HepG2 (cell line): Measurements from ENCODE around the gene DDX50. TPM values are rescaled to one million over a fixed set of nuclear protein-coding genes. Genes with fewer than 3 reads are reported as not detected.
A peak's percentile ranks its signal among the peaks of the same experiment; 100 is the strongest.

Experiments used
- BRD4 ChIP-seq: sonication (generic); formaldehyde crosslinking; IDR thresholded peaks from 2 replicates; pipeline ENCODE4 v1.4.0; 2020; ENCODE audit warnings: missing genetic modification reagents
- CEBPG ChIP-seq: IDR thresholded peaks from 2 replicates; pipeline ENCODE4 v1.6.1; 2016
- ELF1 ChIP-seq: sonication (generic); formaldehyde crosslinking; IDR thresholded peaks from 2 replicates; pipeline ENCODE4 v1.4.0; 2020; ENCODE audit warnings: missing genetic modification reagents
- FOSL1 ChIP-seq: sonication (generic); formaldehyde crosslinking; IDR thresholded peaks from 2 replicates; pipeline ENCODE4 v1.9.0; 2021; ENCODE audit warnings: missing genetic modification reagents, borderline replicate concordance
- GLI4 ChIP-seq: sonication (generic); formaldehyde crosslinking; IDR thresholded peaks from 2 replicates; pipeline ENCODE4 v1.5.1; 2020; ENCODE audit warnings: missing genetic modification reagents, mild to moderate bottlenecking, moderate library complexity, borderline replicate concordance
- ISL2 ChIP-seq: sonication (generic); formaldehyde crosslinking; IDR thresholded peaks from 2 replicates; pipeline ENCODE4 v1.5.0; 2020; ENCODE audit warnings: missing genetic modification reagents
- KAT7 ChIP-seq: IDR thresholded peaks from 2 replicates; pipeline ENCODE4 v1.6.1; 2018; ENCODE audit warnings: borderline replicate concordance, missing compliant biosample characterization
- MEF2D ChIP-seq: sonication (generic); formaldehyde crosslinking; IDR thresholded peaks from 2 replicates; pipeline ENCODE4 v1.5.1; 2020; ENCODE audit warnings: mild to moderate bottlenecking, missing genetic modification reagents
- NFYC ChIP-seq: IDR thresholded peaks from 2 replicates; pipeline ENCODE4 v1.6.1; 2016; ENCODE audit warnings: missing genetic modification reagents, missing compliant biosample characterization
- PHF20 ChIP-seq: sonication (generic); formaldehyde crosslinking; IDR thresholded peaks from 2 replicates; pipeline ENCODE4 v1.5.0; 2020; ENCODE audit warnings: mild to moderate bottlenecking, missing genetic modification reagents
- PTBP1 ChIP-seq: fragments of 200-400 bp; formaldehyde crosslinking; IDR thresholded peaks from 2 replicates; pipeline ENCODE4 v1.6.1; 2018; ENCODE audit warnings: low read length, low read depth; ENCODE audit not compliant: poor library complexity, severe bottlenecking
- SP4 ChIP-seq: sonication (generic); formaldehyde crosslinking; IDR thresholded peaks from 2 replicates; pipeline ENCODE4 v1.8.1; 2023; ENCODE audit warnings: mild to moderate bottlenecking, missing genetic modification reagents
- TRIM24 ChIP-seq: sonication (generic); formaldehyde crosslinking; IDR thresholded peaks from 2 replicates; pipeline ENCODE4 v1.8.0; 2022; ENCODE audit warnings: mild to moderate bottlenecking, missing genetic modification reagents
- TSC22D2 ChIP-seq: sonication (generic); formaldehyde crosslinking; IDR thresholded peaks from 2 replicates; pipeline ENCODE4 v1.5.1; 2020; ENCODE audit warnings: missing genetic modification reagents, mild to moderate bottlenecking, borderline replicate concordance
- ZKSCAN1 ChIP-seq: fragments of 150-350 bp; IDR thresholded peaks from 2 replicates; pipeline ENCODE4 v1.6.1; 2014; ENCODE audit warnings: low read length
- ZNF260 ChIP-seq: sonication (generic); formaldehyde crosslinking; IDR thresholded peaks from 2 replicates; pipeline ENCODE4 v1.4.0; 2020; ENCODE audit warnings: missing genetic modification reagents, low read depth, mild to moderate bottlenecking, borderline replicate concordance
- ZNF567 ChIP-seq: sonication (generic); formaldehyde crosslinking; IDR thresholded peaks from 2 replicates; pipeline ENCODE4 v1.8.1; 2023; ENCODE audit warnings: mild to moderate bottlenecking, missing genetic modification reagents, borderline replicate concordance
- ZNF572 ChIP-seq: sonication (generic); formaldehyde crosslinking; IDR thresholded peaks from 2 replicates; pipeline ENCODE4 v1.5.1; 2020; ENCODE audit warnings: mild to moderate bottlenecking, missing genetic modification reagents
- ZNF674 ChIP-seq: sonication (generic); formaldehyde crosslinking; IDR thresholded peaks from 2 replicates; pipeline ENCODE4 v1.5.0; 2020; ENCODE audit warnings: low read depth, mild to moderate bottlenecking, missing genetic modification reagents
- ZNF709 ChIP-seq: sonication (generic); formaldehyde crosslinking; IDR thresholded peaks from 2 replicates; pipeline ENCODE4 v1.5.0; 2020; ENCODE audit warnings: mild to moderate bottlenecking, missing genetic modification reagents
- ZNF766 ChIP-seq: sonication (generic); formaldehyde crosslinking; IDR thresholded peaks from 2 replicates; pipeline ENCODE4 v1.5.0; 2020; ENCODE audit warnings: missing genetic modification reagents, borderline replicate concordance
- ZNF768 ChIP-seq: sonication (generic); formaldehyde crosslinking; IDR thresholded peaks from 2 replicates; pipeline ENCODE4 v1.4.0; 2020; ENCODE audit warnings: missing genetic modification reagents
- ZNF841 ChIP-seq: sonication (generic); formaldehyde crosslinking; IDR thresholded peaks from 2 replicates; pipeline ENCODE4 v1.8.1; 2023; ENCODE audit warnings: missing genetic modification reagents, borderline replicate concordance
- polyA plus RNA-seq, 8 experiments: library from polyadenylated mRNA; depleted of rRNA in 3 of 8; stranded (reverse) in 7 of 8; unstranded in 1 of 8; fragments of >200 nt; fragmentation: Illumina TruSeq in 4 of 8; extraction: Trizol in 4 of 8; gene quantifications; 2 replicates each; pipeline versions ENCODE4 v1.2.1 to v1.2.3, GENCODE V29; 2011 to 2016; ENCODE audit warnings: low read depth in 4 of 8, missing spikeins in 1 of 8, mixed read lengths in 1 of 8; ENCODE audit not compliant: insufficient read depth in 1 of 8
- total RNA-seq, 5 experiments: library from RNA; depleted of rRNA; stranded (reverse); fragments of >200 nt; fragmentation: Illumina TruSeq; extraction: Trizol; gene quantifications; 2 replicates each; pipeline ENCODE4 v1.2.3, GENCODE V29; 2016; ENCODE audit warnings: low read depth in 1 of 5
- TF ChIP-seq, protein P1 (sequence below): IDR thresholded peaks from 2 replicates; pipeline ENCODE4 v1.6.1; 2012; ENCODE audit warnings: inconsistent platforms
- TF ChIP-seq, protein P2 (sequence below): IDR thresholded peaks from 2 replicates; pipeline ENCODE4 v1.6.1; 2016; ENCODE audit warnings: low read depth
- TF ChIP-seq, protein P3 (sequence below): IDR thresholded peaks from 2 replicates; pipeline ENCODE4 v1.6.1; 2016; ENCODE audit warnings: low read depth, borderline replicate concordance
- TF ChIP-seq, protein P4 (sequence below): sonication (generic); formaldehyde crosslinking; IDR thresholded peaks from 2 replicates; pipeline ENCODE4 v1.5.0; 2020; ENCODE audit warnings: mild to moderate bottlenecking, missing genetic modification reagents, borderline replicate concordance

Gene DDX50
- total and polyA plus RNA-seq, 2 of the 13 experiments (the other 11 are each of a cell fraction or from before 2014, with no cell fraction given) = 19.0 to 38.2 TPM

DNA sequence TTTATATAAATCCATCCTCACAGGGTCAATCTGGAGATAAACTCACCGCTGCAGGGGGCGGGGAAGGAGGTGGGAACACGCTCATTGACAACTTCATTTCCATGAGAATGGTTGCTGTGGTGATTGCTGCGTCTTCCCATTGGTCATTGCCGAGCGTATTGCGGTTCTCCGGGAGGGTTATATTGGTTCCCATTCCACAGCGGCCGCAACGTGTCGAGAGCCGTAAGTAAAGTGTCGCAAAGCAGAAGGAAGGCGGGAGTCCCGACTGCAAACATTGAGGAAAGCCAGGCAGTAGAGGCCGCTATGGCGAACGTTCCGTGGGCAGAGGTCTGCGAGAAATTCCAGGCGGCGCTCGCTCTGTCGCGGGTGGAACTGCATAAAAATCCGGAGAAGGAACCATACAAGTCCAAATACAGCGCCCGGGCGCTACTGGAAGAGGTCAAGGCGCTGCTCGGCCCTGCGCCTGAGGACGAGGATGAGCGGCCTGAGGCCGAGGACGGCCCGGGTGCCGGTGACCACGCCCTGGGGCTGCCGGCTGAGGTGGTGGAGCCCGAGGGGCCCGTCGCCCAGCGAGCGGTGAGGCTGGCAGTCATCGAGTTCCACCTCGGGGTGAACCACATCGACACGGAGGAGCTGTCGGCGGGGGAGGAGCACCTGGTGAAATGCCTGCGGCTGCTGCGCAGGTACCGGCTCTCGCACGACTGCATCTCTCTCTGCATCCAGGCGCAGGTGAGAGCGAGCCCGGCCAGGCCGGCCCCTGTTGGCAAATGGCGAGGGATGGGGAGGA, 87.6 kb downstream of the DDX50 start, which contains the start of gene KIFBP (continued):
- no peak for TF ChIP-seq ZNF260 (CRISPR knock-in tag)
- peak; percentile 67; the same call in 1 of the 2 replicates for TF ChIP-seq ZNF567
- no peak for TF ChIP-seq TRIM24
- TF ChIP-seq ZNF841 = no peak
- TF ChIP-seq BRD4 (CRISPR knock-in tag) = peak; percentile 37; the same call in 1 of the 2 replicates
- TF ChIP-seq, protein P1, sequence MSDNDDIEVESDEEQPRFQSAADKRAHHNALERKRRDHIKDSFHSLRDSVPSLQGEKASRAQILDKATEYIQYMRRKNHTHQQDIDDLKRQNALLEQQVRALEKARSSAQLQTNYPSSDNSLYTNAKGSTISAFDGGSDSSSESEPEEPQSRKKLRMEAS = peak; percentile 66; the same call in 1 of the 2 replicates
- peak; percentile 35; the same call in 1 of the 2 replicates for TF ChIP-seq CEBPG (CRISPR knock-in tag)
- 0 out of 2 replicates have a peak, but pooled peaks have one; percentile 79 for TF ChIP-seq GLI4
- TF ChIP-seq ZNF572 (CRISPR knock-in tag) = no peak
- TF ChIP-seq ZKSCAN1 = no peak
- peak; percentile 88 for TF ChIP-seq NFYC (CRISPR knock-in tag)
- TF ChIP-seq PTBP1 = no peak
- TF ChIP-seq ELF1 (CRISPR knock-in tag) = peak; percentile 69; the same call in 1 of the 2 replicates
- 0 out of 2 replicates have a peak, but pooled peaks have one; percentile 60 for TF ChIP-seq ZNF674 (CRISPR knock-in tag)
- 0 out of 2 replicates have a peak, but pooled peaks have one; percentile 14 for TF ChIP-seq TSC22D2 (CRISPR knock-in tag)
- peak; percentile 62; the same call in 1 of the 2 replicates for TF ChIP-seq ZNF768 (CRISPR knock-in tag)
- TF ChIP-seq, protein P2, sequence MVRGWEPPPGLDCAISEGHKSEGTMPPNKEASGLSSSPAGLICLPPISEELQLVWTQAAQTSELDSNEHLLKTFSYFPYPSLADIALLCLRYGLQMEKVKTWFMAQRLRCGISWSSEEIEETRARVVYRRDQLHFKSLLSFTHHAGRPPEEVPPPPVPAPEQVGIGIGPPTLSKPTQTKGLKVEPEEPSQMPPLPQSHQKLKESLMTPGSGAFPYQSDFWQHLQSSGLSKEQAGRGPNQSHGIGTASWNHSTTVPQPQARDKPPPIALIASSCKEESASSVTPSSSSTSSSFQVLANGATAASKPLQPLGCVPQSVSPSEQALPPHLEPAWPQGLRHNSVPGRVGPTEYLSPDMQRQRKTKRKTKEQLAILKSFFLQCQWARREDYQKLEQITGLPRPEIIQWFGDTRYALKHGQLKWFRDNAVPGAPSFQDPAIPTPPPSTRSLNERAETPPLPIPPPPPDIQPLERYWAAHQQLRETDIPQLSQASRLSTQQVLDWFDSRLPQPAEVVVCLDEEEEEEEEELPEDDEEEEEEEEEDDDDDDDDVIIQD (CRISPR knock-in tag) = peak; percentile 83
- TF ChIP-seq KAT7 (CRISPR knock-in tag) = peak; percentile 42; the same call in 1 of the 2 replicates
- peak; percentile 80 for TF ChIP-seq PHF20 (CRISPR knock-in tag)
- TF ChIP-seq ISL2 (CRISPR knock-in tag) = peak; percentile 63
- no peak for TF ChIP-seq ZNF766 (CRISPR knock-in tag)
- TF ChIP-seq, protein P3, sequence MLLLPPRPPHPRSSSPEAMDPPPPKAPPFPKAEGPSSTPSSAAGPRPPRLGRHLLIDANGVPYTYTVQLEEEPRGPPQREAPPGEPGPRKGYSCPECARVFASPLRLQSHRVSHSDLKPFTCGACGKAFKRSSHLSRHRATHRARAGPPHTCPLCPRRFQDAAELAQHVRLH = peak; percentile 24; the same call in 1 of the 2 replicates
- TF ChIP-seq, protein P4, sequence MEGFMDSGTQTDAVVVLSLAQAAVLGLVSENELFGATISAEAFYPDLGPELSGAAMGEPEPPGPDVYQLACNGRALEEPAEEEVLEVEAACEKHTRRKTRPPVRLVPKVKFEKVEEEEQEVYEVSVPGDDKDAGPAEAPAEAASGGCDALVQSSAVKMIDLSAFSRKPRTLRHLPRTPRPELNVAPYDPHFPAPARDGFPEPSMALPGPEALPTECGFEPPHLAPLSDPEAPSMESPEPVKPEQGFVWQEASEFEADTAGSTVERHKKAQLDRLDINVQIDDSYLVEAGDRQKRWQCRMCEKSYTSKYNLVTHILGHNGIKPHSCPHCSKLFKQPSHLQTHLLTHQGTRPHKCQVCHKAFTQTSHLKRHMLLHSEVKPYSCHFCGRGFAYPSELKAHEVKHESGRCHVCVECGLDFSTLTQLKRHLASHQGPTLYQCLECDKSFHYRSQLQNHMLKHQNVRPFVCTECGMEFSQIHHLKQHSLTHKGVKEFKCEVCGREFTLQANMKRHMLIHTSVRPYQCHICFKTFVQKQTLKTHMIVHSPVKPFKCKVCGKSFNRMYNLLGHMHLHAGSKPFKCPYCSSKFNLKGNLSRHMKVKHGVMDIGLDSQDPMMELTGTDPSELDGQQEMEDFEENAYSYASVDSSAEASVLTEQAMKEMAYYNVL (CRISPR knock-in tag) = peak; percentile 90; the same call in 1 of the 2 replicates
- TF ChIP-seq MEF2D (CRISPR knock-in tag) = no peak; the same call in 1 of the 2 replicates
- no peak for TF ChIP-seq FOSL1
- peak; percentile 65; the same call in 1 of the 2 replicates for TF ChIP-seq ZNF709
- TF ChIP-seq SP4 = peak; percentile 63
